ENCODE measurements around the gene OR10G7.
"Not testable (repeated sequence)": the region's sequence is repeated elsewhere in the genome, so short reads cannot be mapped to it uniquely, and the experiment has no call there.

OR10G7 gene

DNA sequence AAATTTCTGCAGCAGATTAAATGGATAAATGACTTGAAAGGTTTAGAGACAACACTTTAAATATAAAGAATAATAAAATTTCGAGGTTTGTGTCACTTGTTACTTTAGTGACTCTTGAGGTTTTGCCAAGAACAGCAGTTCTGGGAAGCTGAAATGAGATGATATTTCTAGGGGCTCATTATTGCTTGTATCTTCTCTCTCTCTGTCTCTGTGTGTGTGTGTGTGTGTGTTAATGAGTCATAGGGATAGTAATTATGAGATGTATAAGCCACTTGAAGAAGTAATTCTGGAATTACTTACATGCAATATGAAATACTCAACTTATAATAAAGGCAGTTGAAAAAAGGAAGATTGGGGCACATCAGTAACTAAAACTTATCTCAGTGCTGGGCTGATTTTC is 9.6 kb upstream of the OR10G7 start:
- Histone ChIP-seq H3K27me3 (ENCODE audit: control insufficient read depth in 2 of 2, insufficient read depth in 2 of 2, low read length in 2 of 2) (no peaks in the 10 kb centered on the region), H3K9me3 (ENCODE audit: control insufficient read depth in 2 of 2, low read length in 2 of 2) (no peaks in the 10 kb centered on the region), H3K4me1 (ENCODE audit: control insufficient read depth in 2 of 2, insufficient read depth in 2 of 2, low read length in 2 of 2) (no peaks in the 10 kb centered on the region), H3K27ac (ENCODE audit: low read depth in 2 of 2, low read length in 2 of 2) (no peak overlapping the region), H3K36me3 (ENCODE audit: control insufficient read depth in 2 of 2, insufficient read depth in 2 of 2, low read length in 2 of 2) (no peaks in the 10 kb centered on the region), H3K9ac (ENCODE audit: low read depth in 1 of 2, low read length in 2 of 2) (no peak overlapping the region), H3K4me3 (ENCODE audit: low read length in 2 of 2) (no peak overlapping the region)

DNA sequence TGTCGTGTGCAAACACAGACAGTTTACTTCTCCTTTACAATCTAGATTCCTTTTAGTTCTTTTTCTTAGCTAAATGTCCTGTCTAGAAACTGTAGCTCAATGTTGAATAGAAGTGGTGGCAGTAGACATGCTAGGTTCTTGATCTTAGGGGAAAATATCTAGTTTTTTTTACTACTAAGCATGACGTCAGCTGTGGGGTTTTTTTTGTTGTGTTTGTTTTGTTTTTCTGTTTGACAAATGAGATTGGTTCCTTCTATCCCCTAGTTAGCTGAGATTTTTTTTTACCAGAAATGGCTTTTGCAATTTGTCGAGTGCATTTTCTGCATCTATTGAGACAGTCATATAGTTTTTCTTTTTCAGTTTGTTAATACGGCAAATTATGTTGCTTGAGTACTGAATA is 2.3 kb upstream of the OR10G7 start:
- H3K27me3 ChIP-seq (ENCODE audit: control insufficient read depth in 2 of 2, insufficient read depth in 2 of 2, low read length in 2 of 2): no peaks in the 10 kb centered on the region
- no peaks in the 10 kb centered on the region for H3K9me3 ChIP-seq (ENCODE audit: control insufficient read depth in 2 of 2, low read length in 2 of 2)
- H3K4me1 ChIP-seq (ENCODE audit: control insufficient read depth in 2 of 2, insufficient read depth in 2 of 2, low read length in 2 of 2): no peaks in the 10 kb centered on the region
- no peak overlapping the region for H3K4me3 ChIP-seq (ENCODE audit: low read length in 2 of 2)
- no peak overlapping the region for H3K9ac ChIP-seq (ENCODE audit: low read depth in 1 of 2, low read length in 2 of 2)
- H3K36me3 ChIP-seq (ENCODE audit: control insufficient read depth in 2 of 2, insufficient read depth in 2 of 2, low read length in 2 of 2): no peaks in the 10 kb centered on the region
- H3K27ac ChIP-seq (ENCODE audit: low read depth in 2 of 2, low read length in 2 of 2): no peak overlapping the region

GRCh38 chr11:124039557-124039956 is 1.6 kb downstream of the OR10G7 start:
- H3K27me3 ChIP-seq (ENCODE audit: control insufficient read depth in 2 of 2, insufficient read depth in 2 of 2, low read length in 2 of 2): no peaks in the 10 kb centered on the region
- no peak overlapping the region for H3K9ac ChIP-seq (ENCODE audit: low read depth in 1 of 2, low read length in 2 of 2)
- no peak overlapping the region for H3K4me3 ChIP-seq (ENCODE audit: low read length in 2 of 2)
- no peaks in the 10 kb centered on the region for H3K4me1 ChIP-seq (ENCODE audit: control insufficient read depth in 2 of 2, insufficient read depth in 2 of 2, low read length in 2 of 2)
- no peak overlapping the region for H3K27ac ChIP-seq (ENCODE audit: low read depth in 2 of 2, low read length in 2 of 2)
- no peaks in the 10 kb centered on the region for H3K36me3 ChIP-seq (ENCODE audit: control insufficient read depth in 2 of 2, insufficient read depth in 2 of 2, low read length in 2 of 2)
- H3K9me3 ChIP-seq (ENCODE audit: control insufficient read depth in 2 of 2, low read length in 2 of 2): no peaks in the 10 kb centered on the region

- no peaks in the 10 kb centered on the region for H3K9me3 ChIP-seq (ENCODE audit: control insufficient read depth in 2 of 2, low read length in 2 of 2)
- H3K4me1 ChIP-seq (ENCODE audit: control insufficient read depth in 2 of 2, insufficient read depth in 2 of 2, low read length in 2 of 2): no peaks in the 10 kb centered on the region
- H3K4me3 ChIP-seq (ENCODE audit: low read length in 2 of 2): no peak overlapping the region
- H3K27ac ChIP-seq (ENCODE audit: low read depth in 2 of 2, low read length in 2 of 2): no peak overlapping the region
- no peaks in the 10 kb centered on the region for H3K36me3 ChIP-seq (ENCODE audit: control insufficient read depth in 2 of 2, insufficient read depth in 2 of 2, low read length in 2 of 2)
- no peak overlapping the region for H3K9ac ChIP-seq (ENCODE audit: low read depth in 1 of 2, low read length in 2 of 2)
- no peaks in the 10 kb centered on the region for H3K27me3 ChIP-seq (ENCODE audit: control insufficient read depth in 2 of 2, insufficient read depth in 2 of 2, low read length in 2 of 2)
Measured at GRCh38 chr11:124036666-124037065, 4.5 kb downstream of the OR10G7 start.

GRCh38 chr11:124026498-124026897 is 14.6 kb downstream of the OR10G7 start, which contains the start of gene OR10G8:
TSS of gene OR10G8 (plus strand) at chr11:124026798. CDS start at chr11:124029623, 2,825 bp downstream.
- no peaks in the 10 kb centered on the region for H3K36me3 ChIP-seq (ENCODE audit: control insufficient read depth in 2 of 2, insufficient read depth in 2 of 2, low read length in 2 of 2)
- no peak within 1 kb of the TSS for H3K4me3 ChIP-seq (ENCODE audit: low read length in 2 of 2)
- no peaks in the 10 kb centered on the region for H3K4me1 ChIP-seq (ENCODE audit: control insufficient read depth in 2 of 2, insufficient read depth in 2 of 2, low read length in 2 of 2)
- no peaks in the 10 kb centered on the region for H3K27me3 ChIP-seq (ENCODE audit: control insufficient read depth in 2 of 2, insufficient read depth in 2 of 2, low read length in 2 of 2)
- no peak within 1 kb of the TSS for H3K27ac ChIP-seq (ENCODE audit: low read depth in 2 of 2, low read length in 2 of 2)
- H3K9me3 ChIP-seq (ENCODE audit: control insufficient read depth in 2 of 2, low read length in 2 of 2): no peaks in the 10 kb centered on the region
- H3K9ac ChIP-seq (ENCODE audit: low read depth in 1 of 2, low read length in 2 of 2): no peak within 1 kb of the TSS

GRCh38 chr11:124015837-124016236 is 25.3 kb downstream of the OR10G7 start:
- not testable (repeated sequence) for H3K4me1 ChIP-seq (ENCODE audit: control insufficient read depth in 2 of 2, insufficient read depth in 2 of 2, low read length in 2 of 2); H3K27ac ChIP-seq (ENCODE audit: low read depth in 2 of 2, low read length in 2 of 2); H3K27me3 ChIP-seq (ENCODE audit: control insufficient read depth in 2 of 2, insufficient read depth in 2 of 2, low read length in 2 of 2); H3K9me3 ChIP-seq (ENCODE audit: control insufficient read depth in 2 of 2, low read length in 2 of 2); H3K4me3 ChIP-seq (ENCODE audit: low read length in 2 of 2); H3K9ac ChIP-seq (ENCODE audit: low read depth in 1 of 2, low read length in 2 of 2); H3K36me3 ChIP-seq (ENCODE audit: control insufficient read depth in 2 of 2, insufficient read depth in 2 of 2, low read length in 2 of 2)

- no peaks in the 10 kb centered on the region for H3K4me1 ChIP-seq (ENCODE audit: control insufficient read depth in 2 of 2, insufficient read depth in 2 of 2, low read length in 2 of 2)
- H3K27ac ChIP-seq (ENCODE audit: low read depth in 2 of 2, low read length in 2 of 2): no peak within 1 kb of the TSS
- H3K9ac ChIP-seq (ENCODE audit: low read depth in 1 of 2, low read length in 2 of 2): no peak within 1 kb of the TSS
- H3K36me3 ChIP-seq (ENCODE audit: control insufficient read depth in 2 of 2, insufficient read depth in 2 of 2, low read length in 2 of 2): no peaks in the 10 kb centered on the region
- H3K27me3 ChIP-seq (ENCODE audit: control insufficient read depth in 2 of 2, insufficient read depth in 2 of 2, low read length in 2 of 2): no peaks in the 10 kb centered on the region
- no peaks in the 10 kb centered on the region for H3K9me3 ChIP-seq (ENCODE audit: control insufficient read depth in 2 of 2, low read length in 2 of 2)
- no peak within 1 kb of the TSS for H3K4me3 ChIP-seq (ENCODE audit: low read length in 2 of 2)
Measured at GRCh38 chr11:124012697-124013096, 28.4 kb downstream of the OR10G7 start, which contains the start of gene OR10G4. TSS of gene OR10G4 (plus strand) at chr11:124012997. CDS start at chr11:124015575, 2,578 bp downstream.

DNA sequence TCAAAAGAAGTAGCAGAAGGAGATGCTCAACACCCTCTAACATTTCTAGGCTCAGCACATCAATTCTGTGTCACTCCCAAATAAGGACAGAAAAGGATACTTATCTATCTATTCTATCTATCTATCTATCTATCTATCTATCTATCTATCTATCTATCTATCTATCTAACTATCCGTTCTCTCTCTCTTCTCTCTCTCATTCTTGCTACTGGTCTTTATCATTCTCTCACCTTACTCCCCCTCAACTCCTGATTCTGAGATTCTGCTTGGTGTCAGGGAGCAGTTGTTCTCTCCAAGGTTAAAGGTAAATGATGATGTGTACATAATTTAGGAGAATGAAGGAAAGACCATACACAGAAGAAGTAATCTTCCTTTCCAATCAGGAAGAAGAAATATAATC is 46.0 kb downstream of the OR10G7 start, which contains the start of gene OR10G6:
OR10G6 (minus strand) TSS at position 43 of the 400 bp plus-strand sequence; CDS start at position 43, 0 bp downstream.
- Histone ChIP-seq H3K9me3 (ENCODE audit: control insufficient read depth in 2 of 2, low read length in 2 of 2) (no peaks in the 10 kb centered on the region), H3K9ac (ENCODE audit: low read depth in 1 of 2, low read length in 2 of 2) (no peak within 1 kb of the TSS), H3K27me3 (ENCODE audit: control insufficient read depth in 2 of 2, insufficient read depth in 2 of 2, low read length in 2 of 2) (no peaks in the 10 kb centered on the region), H3K4me3 (ENCODE audit: low read length in 2 of 2) (no peak within 1 kb of the TSS), H3K36me3 (ENCODE audit: control insufficient read depth in 2 of 2, insufficient read depth in 2 of 2, low read length in 2 of 2) (no peaks in the 10 kb centered on the region), H3K4me1 (ENCODE audit: control insufficient read depth in 2 of 2, insufficient read depth in 2 of 2, low read length in 2 of 2) (no peaks in the 10 kb centered on the region), H3K27ac (ENCODE audit: low read depth in 2 of 2, low read length in 2 of 2) (no peak within 1 kb of the TSS)
